ENCODE data around the gene RELA. TPM values are rescaled to one million over a fixed set of nuclear protein-coding genes. Genes with fewer than 3 reads are reported as not detected.
A peak's percentile ranks its signal among the peaks of the same experiment; 100 is the strongest.

The RELA gene
- polyA plus RNA-seq, 1 of the 3 experiments (the other 2 are of a cell fraction) = 49.5 TPM

DNA sequence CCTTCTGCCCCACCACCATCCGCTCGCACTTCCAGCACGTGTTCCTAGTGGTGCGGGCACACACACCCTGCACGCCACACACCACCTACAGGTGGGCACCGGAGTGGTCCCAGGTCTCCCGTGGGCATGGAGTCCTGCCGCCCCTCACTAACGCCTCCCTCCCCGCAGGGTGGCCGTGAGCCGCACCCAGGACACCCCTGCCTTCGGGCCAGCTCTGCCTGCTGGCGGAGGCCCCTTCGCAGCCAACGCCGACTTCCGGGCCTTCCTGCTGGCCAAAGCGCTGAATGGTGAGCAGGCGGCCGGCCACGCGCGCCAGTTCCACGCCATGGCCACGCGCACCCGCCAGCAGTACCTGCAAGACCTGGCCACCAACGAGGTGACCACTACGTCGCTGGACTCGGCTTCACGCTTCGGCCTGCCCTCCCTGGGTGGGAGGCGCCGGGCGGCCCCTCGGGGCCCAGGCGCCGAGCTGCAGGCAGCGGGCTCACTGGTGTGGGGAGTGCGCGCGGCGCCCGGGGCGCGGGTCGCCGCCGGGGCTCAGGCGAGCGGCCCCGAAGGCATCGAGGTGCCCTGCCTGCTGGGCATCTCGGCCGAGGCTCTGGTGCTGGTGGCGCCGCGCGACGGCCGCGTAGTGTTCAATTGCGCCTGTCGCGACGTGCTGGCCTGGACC is 16.3 kb downstream of the RELA start:
- H3K36me3 ChIP-seq (replicated peaks in 1 of 2; ENCODE audit: control insufficient read depth in 1 of 2, insufficient read depth in 2 of 2, low read length in 1 of 2) = peaks cover 8 to 10% of the 10 kb centered on the region in 2 experiments
- ChIA-PET POLR2A (interaction anchor here (1.1 to 1.2 kb wide), 2 partner anchors 9 to 14 kb away, joined by 3 read pairs; partner anchors contain the start of gene SIPA1), CTCF (interaction anchor here (0.5 to 4.3 kb wide), 5 partner anchors 8 to 98 kb away, joined by 3 to 17 read pairs (median 3); partner anchors contain the start of gene SIPA1)
- H3K4me2 ChIP-seq = no peak overlapping the region
- peaks cover 20% of the 10 kb centered on the region for H3F3A ChIP-seq (replicated peaks; ENCODE audit: insufficient read depth)
- peaks cover 0 to 3% of the 10 kb centered on the region in 2 experiments; a peak in 2 of 4 replicates for H3K4me1 ChIP-seq (ENCODE audit: control insufficient read depth in 1 of 2, insufficient read depth in 2 of 2, low read depth in 1 of 2, low read length in 1 of 2)
- no peak overlapping the region for H3K9ac ChIP-seq
- no peaks in the 10 kb centered on the region for H3K9me2 ChIP-seq
- DNase-seq = no peak
- WGBS (ENCODE audit: low lambda C conversion rate) = 96% methylated on average over 17 of the region's 68 CpGs
- no peaks in the 10 kb centered on the region for H4K20me1 ChIP-seq (ENCODE audit: insufficient read depth)
- H2AFZ ChIP-seq (ENCODE audit: low read depth) = no peak overlapping the region
- H3K79me2 ChIP-seq (ENCODE audit: insufficient read depth) = no peaks in the 10 kb centered on the region
- H3K27me3 ChIP-seq (ENCODE audit: insufficient read depth) = no peaks in the 10 kb centered on the region
- no peak overlapping the region; a peak in 1 of 4 replicates for H3K27ac ChIP-seq (ENCODE audit: low read depth in 2 of 2, low read length in 1 of 2)
- TF ChIP-seq, protein P1, sequence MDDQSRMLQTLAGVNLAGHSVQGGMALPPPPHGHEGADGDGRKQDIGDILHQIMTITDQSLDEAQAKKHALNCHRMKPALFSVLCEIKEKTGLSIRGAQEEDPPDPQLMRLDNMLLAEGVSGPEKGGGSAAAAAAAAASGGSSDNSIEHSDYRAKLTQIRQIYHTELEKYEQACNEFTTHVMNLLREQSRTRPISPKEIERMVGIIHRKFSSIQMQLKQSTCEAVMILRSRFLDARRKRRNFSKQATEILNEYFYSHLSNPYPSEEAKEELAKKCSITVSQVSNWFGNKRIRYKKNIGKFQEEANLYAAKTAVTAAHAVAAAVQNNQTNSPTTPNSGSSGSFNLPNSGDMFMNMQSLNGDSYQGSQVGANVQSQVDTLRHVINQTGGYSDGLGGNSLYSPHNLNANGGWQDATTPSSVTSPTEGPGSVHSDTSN (IDR thresholded peaks at IDR 0.05) = no peak
- TF ChIP-seq MEF2A (IDR thresholded peaks at IDR 0.05; ENCODE audit: borderline replicate concordance, low read depth) (no peak), GATA2 (CRISPR knock-in tag; IDR thresholded peaks at IDR 0.05) (no peak), FOSL2 (IDR thresholded peaks at IDR 0.05; ENCODE audit: borderline replicate concordance, low read depth) (no peak), FOXM1 (IDR thresholded peaks at IDR 0.05; ENCODE audit: low read depth) (no peak), GABPA (IDR thresholded peaks at IDR 0.05; ENCODE audit: low read depth) (no peak)
- TF ChIP-seq, protein P2, sequence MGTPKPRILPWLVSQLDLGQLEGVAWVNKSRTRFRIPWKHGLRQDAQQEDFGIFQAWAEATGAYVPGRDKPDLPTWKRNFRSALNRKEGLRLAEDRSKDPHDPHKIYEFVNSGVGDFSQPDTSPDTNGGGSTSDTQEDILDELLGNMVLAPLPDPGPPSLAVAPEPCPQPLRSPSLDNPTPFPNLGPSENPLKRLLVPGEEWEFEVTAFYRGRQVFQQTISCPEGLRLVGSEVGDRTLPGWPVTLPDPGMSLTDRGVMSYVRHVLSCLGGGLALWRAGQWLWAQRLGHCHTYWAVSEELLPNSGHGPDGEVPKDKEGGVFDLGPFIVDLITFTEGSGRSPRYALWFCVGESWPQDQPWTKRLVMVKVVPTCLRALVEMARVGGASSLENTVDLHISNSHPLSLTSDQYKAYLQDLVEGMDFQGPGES (IDR thresholded peaks at IDR 0.05; ENCODE audit: low read depth, low read length) = no peak
- TF ChIP-seq, protein P3, sequence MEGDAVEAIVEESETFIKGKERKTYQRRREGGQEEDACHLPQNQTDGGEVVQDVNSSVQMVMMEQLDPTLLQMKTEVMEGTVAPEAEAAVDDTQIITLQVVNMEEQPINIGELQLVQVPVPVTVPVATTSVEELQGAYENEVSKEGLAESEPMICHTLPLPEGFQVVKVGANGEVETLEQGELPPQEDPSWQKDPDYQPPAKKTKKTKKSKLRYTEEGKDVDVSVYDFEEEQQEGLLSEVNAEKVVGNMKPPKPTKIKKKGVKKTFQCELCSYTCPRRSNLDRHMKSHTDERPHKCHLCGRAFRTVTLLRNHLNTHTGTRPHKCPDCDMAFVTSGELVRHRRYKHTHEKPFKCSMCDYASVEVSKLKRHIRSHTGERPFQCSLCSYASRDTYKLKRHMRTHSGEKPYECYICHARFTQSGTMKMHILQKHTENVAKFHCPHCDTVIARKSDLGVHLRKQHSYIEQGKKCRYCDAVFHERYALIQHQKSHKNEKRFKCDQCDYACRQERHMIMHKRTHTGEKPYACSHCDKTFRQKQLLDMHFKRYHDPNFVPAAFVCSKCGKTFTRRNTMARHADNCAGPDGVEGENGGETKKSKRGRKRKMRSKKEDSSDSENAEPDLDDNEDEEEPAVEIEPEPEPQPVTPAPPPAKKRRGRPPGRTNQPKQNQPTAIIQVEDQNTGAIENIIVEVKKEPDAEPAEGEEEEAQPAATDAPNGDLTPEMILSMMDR (IDR thresholded peaks at IDR 0.05) = no peak
- 0 out of 4 replicates have a peak overlapping the region, but pooled peaks of 1 of the 2 experiments have one; percentile 39 for H3K4me3 ChIP-seq (ENCODE audit: low read depth in 2 of 2, low read length in 1 of 2)
- no peaks in the 10 kb centered on the region for H3K9me3 ChIP-seq

DNA sequence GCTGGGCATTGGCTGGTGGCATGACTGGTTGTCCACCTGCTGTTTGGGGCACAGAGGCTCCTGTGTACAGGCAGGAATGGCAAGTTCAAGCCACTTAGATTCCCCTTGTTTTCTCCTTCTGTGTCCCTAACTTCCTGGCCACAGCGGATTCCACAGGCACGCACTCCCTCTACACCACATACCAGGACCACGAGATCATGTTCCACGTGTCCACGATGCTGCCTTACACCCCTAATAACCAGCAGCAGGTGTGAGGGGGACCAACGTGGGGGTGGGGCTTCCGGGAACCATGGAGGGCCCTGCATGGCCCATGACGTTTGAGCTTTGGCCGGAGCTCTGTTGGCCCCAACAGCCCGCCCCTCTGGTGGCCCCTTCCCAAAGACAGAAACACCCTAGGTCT is 17.0 kb downstream of the RELA start:
- peaks cover 15% of the 10 kb centered on the region for H3F3A ChIP-seq (replicated peaks; ENCODE audit: insufficient read depth)
- H3K27me3 ChIP-seq (ENCODE audit: insufficient read depth) = no peaks in the 10 kb centered on the region
- no peak overlapping the region for H3K4me2 ChIP-seq
- no peaks in the 10 kb centered on the region for H3K9me3 ChIP-seq
- CTCF ChIA-PET = interaction anchor here (0.5 to 1.7 kb wide), 4 partner anchors 8 to 99 kb away, joined by 3 to 7 read pairs (median 3); partner anchors contain the start of gene SIPA1
- peaks cover 0 to 2% of the 10 kb centered on the region in 2 experiments; a peak in 2 of 4 replicates for H3K4me1 ChIP-seq (ENCODE audit: control insufficient read depth in 1 of 2, insufficient read depth in 2 of 2, low read depth in 1 of 2, low read length in 1 of 2)
- H3K36me3 ChIP-seq (replicated peaks in 1 of 2; ENCODE audit: control insufficient read depth in 1 of 2, insufficient read depth in 2 of 2, low read length in 1 of 2) = peaks cover 8 to 10% of the 10 kb centered on the region in 2 experiments
- H3K9ac ChIP-seq = no peak overlapping the region
- TF ChIP-seq MEF2A (IDR thresholded peaks at IDR 0.05; ENCODE audit: borderline replicate concordance, low read depth) = no peak
- TF ChIP-seq USF2 (IDR thresholded peaks at IDR 0.05; ENCODE audit: borderline replicate concordance, low read depth, low read length) = no peak
- no peak for TF ChIP-seq SMC3 (IDR thresholded peaks at IDR 0.05; ENCODE audit: low read depth, low read length)
- no peak for TF ChIP-seq TEAD4 (IDR thresholded peaks at IDR 0.05; ENCODE audit: borderline replicate concordance, insufficient read depth)
- no peak for TF ChIP-seq NFIC (IDR thresholded peaks at IDR 0.05; ENCODE audit: borderline replicate concordance)
- no peak for TF ChIP-seq CHD2 (IDR thresholded peaks at IDR 0.05; ENCODE audit: low read length, partially characterized antibody)
- TF ChIP-seq, protein P2 (IDR thresholded peaks at IDR 0.05; ENCODE audit: low read depth, low read length) = no peak
- TF ChIP-seq EP300 (IDR thresholded peaks at IDR 0.05; ENCODE audit: borderline replicate concordance in 1 of 2, low read depth in 1 of 2, low read length in 1 of 2) = no peak
- H3K4me3 ChIP-seq (ENCODE audit: low read depth in 2 of 2, low read length in 1 of 2) = no peak overlapping the region
- H3K27ac ChIP-seq (ENCODE audit: low read depth in 2 of 2, low read length in 1 of 2) = no peak overlapping the region
- no peak overlapping the region for H2AFZ ChIP-seq (ENCODE audit: low read depth)
- 78% methylated on average over 8 of the region's 10 CpGs for WGBS (ENCODE audit: low lambda C conversion rate)
- H3K9me2 ChIP-seq = no peaks in the 10 kb centered on the region
- H4K20me1 ChIP-seq (ENCODE audit: insufficient read depth) = no peaks in the 10 kb centered on the region
- DNase-seq = no peak
- POLR2A ChIA-PET = no interaction called here
- H3K79me2 ChIP-seq (ENCODE audit: insufficient read depth) = no peaks in the 10 kb centered on the region
